Activated gamma-delta T cell (primary cell): Measurements from ENCODE around the gene CBR3.

Experiments used
- DNase-seq: peaks from one replicate; lab custom pipeline; 2025; lab: John Stamatoyannopoulos, UW

CBR3 gene

DNA sequence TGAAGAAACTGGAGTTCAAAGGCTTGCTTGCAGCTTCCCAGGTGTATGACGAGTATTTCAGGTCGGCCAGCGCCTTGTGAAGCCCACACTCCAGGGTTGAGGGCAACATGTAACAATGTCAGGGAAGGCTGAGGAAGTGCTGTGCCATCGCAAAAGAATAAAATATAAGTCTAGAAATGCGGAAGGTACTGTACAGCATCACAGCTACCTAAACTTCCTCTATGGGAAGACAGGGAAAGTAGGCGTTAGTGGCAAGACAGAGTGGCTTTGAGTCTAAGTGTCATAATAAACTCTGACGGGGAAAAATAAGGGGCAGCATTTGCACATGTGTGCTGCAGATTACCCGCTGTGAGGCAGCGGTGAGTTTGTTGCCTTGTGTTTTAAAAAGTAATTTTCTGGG lies 50.6 kb downstream of the CBR3 start:
- DNase-seq: no peak

DNA sequence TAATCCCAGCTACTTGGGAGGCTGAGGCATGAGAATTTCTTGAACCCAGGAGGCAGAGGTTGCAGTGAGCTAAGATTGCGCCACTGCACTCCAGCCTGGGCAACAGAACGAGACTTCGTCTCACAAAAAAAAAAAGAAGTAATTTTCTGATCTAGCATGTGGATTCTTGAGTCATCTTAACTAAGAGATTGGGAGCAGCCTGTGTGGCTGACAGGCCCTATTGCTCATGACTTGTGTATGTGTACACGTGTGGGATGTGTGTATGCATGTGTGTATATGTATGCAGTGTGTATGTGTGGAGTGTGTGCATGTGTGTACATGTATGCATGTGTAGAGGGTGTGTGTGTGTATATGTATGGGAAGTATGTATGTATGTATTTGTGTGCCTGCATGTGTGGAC lies 51.2 kb downstream of the CBR3 start:
- DNase-seq: no peak

DNA sequence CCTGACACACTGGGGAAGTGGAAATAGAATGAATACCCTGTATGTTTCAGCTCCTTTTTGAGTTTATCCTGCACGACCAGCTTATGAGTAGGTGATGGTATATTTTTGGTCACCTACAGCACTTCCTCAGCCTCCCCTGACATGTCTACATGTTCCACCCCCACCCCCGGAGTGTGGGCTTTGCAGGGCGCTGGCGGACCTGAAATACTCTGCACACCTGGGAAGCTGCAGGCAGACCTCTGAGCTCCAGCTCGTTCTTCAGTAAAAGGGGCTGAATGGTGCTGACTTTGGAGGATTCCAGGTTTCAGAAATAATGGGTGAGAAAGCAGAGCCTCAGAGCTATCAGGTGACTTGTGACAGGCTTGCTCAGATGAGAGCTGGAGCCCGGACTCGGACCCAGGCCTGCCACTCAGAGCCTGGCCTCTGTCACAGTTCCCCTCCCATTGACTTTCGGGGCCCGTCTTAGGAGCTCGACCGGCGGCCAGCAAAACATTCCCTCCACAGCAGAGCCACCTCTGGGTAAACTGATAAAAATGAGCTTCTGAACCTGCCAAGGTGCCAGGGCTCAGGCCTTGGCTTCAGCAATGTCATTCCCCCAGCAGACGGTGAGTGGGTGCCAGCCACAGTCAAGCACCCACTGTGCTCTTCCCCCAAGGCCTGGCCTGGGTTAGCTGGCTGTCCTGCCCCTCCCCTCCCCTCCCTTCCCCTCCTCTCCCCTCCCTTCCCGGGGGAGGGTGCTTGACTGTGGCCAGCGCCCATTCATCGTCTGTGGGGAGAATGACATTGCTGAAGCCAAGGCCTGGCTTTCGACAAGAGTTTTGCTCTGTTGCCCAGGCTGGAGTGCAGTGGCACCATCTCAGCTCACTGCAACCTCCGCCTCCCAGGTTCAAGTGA lies 51.9 kb downstream of the CBR3 start:
- DNase-seq: no peak

DNA sequence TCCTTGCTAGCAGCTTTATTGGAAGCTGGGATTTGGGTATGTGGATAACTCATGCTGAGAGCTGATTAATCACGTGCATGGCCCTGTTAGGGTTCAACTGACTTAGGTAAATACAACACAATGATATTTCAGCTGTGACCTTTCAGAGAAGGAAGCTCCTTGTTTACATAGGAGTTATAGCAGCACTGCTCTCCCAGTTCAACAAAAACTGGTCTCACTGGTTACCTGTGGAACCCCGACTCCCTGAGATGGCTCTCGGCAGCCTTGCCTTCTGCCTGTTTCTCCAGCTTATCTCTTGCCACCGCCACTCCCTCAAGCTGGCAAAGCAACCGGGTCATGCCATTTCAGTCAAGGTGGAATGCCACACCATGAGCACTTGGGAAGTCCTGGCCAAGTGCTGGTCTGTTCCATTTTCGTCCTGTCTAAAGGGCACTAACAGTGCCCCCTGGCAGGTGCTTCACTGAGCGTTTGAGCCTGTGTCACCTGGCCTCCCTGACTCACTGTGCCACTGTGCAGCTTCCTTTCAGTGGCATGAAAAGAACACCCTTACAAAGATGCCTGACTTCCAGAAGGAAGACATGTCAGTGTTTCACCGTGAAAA lies 53.3 kb downstream of the CBR3 start:
- DNase-seq: no peak

DNA sequence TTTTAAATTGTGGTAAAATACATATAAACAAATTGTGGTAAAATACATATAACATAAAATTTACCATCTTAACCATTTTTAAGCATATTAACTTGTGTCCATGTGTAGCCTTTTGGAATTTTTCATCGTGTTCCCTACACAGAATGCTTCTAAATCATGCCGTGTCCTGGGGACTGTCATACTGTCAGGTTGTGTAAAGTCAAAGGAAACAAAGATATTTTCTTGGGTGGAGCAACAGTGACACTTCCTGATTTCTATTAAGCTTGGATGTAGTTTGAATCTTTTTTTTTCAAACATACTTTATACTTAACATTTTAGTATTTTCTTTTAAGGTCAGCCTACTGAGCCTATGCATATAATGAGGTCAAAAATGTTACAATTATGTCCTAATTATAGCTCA lies 54.1 kb downstream of the CBR3 start:
- DNase-seq: no peak

DNA sequence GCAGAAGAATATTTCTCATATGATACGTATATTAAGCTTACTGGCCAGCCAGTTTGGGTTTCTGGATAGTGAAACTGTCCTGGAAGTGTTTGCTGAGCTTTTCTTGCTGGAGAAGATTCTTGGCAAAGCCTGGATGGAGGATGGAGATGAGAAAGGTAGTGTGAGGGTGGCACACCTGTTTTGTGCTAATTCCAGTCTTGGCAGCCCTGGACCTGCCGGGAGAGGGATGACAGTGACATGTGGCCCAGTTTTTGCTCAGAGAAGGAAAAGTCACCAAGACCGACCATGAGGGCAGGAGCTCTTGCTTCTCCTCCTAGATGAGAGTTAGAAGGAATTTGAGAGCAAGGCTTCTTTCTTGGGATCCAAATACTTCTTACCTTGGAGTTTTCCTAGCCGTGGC lies 55.9 kb downstream of the CBR3 start:
- no peak for DNase-seq

DNA sequence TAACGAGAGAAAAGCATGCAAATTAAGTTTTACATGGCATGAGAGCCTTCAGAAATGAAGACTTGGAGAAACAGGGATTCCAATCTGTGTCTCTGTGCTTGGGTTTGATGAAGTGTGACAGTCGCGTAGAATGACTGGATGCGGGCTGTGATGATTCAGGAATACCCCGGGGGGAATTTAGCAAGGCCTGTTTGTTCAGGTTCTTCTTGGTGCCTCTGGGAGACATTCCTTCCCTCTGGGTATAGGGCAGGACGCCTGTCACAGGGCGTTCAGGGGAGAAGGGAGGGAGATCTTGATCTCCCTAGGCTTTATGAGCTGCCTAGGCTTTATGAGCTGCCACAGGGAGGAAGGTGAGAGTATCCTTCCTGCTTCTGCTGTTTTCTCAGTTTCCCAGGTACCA lies 58.3 kb downstream of the CBR3 start:
- DNase-seq: no peak

DNA sequence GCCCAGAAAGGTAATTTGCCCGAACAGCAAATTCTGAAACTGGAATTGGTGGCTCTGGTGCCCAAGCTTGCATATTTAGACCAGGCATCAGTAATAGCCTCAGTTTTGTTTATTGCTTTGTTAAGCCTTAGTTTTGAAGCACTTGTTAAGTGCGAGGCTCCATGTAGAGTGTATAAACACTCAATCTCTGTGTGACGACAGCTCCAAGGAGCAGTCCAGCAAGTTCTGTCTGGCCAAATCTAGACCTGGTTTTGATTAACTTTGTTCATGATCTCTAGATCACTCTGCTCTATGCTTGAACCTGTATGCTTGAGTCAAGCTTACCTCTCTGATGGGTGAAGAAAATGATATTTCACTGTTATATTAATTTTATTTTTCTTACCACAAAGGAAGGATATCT lies 59.1 kb downstream of the CBR3 start:
- DNase-seq: no peak

DNA sequence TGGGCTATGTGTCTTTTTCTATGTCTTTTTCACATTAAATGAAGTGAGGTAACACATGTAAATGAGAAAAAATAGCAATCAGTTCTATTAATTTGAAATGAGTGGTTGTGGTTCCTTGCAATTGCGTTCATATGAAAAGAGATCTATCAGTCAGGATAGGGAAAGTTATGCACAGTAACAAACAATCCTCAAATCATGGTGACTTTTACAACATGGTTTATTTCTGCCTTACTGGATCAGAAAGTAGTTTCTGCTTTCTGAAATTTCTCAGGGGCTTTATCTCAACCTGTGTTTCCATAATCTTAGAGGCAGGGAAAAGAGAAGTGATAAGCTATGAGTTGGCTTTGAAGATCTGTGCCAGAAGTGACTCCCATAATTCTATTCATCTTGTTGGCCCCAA lies 60.7 kb downstream of the CBR3 start:
- DNase-seq: no peak
